Colonic mucosa (tissue), 4 donors: Measurements from ENCODE around the gene MEDAG. TPM values are rescaled to one million over a fixed set of nuclear protein-coding genes. Genes with fewer than 3 reads are reported as not detected.

Experiments
- DNase-seq: peaks from one replicate; pipeline ENCODE4 v3.0.0-alpha.2; 2020
- H3K27ac ChIP-seq: fragments of 200-600 bp; one replicate; pipeline ENCODE4 v1.8.0; 2021
- H3K27me3 ChIP-seq: fragments of 200-600 bp; one replicate; pipeline ENCODE4 v1.8.0; 2021
- H3K36me3 ChIP-seq: fragments of 200-600 bp; one replicate; pipeline ENCODE4 v1.8.0; 2021
- H3K4me1 ChIP-seq: fragments of 200-600 bp; one replicate; pipeline ENCODE4 v1.8.0; 2021; ENCODE audit warnings: mild to moderate bottlenecking
- H3K4me3 ChIP-seq: fragments of 200-600 bp; one replicate; pipeline ENCODE4 v1.8.0; 2021
- H3K9ac ChIP-seq, 2 donors: one replicate each; pipeline ENCODE4 v1.7.0; 2013; ENCODE audit warnings: control low read depth in 2 of 2, low read depth in 2 of 2, low read length in 2 of 2
- H3K9me3 ChIP-seq: fragments of 200-600 bp; one replicate; pipeline ENCODE4 v1.8.0; 2021
- intact Hi-C: fragments of 100-400 bp; cut with DNase I; formaldehyde crosslinking; loops from one replicate; pipeline ENCODE4 v1.14.1; 2022
- total RNA-seq, 2 donors: library from RNA; stranded (reverse); fragmentation: NEBNext Ultra II Directional in 1 of 2; extraction: Animal tissue kit (Norgen Biotek cat#: 25700) in 1 of 2; gene quantifications; one replicate each; pipeline ENCODE4 v1.2.1, GENCODE V29; 2021
- TF ChIP-seq, protein P1 (sequence below): fragments of 200-600 bp; IDR thresholded peaks from one replicate; pipeline ENCODE4 v1.8.0; 2022; ENCODE audit warnings: antibody characterized with exemption, mild to moderate bottlenecking
- donor health status: healthy.
- donor health status: DM: no; HTN: no; CAD: no.
- donor health status: DM: no; HTN: no; CAD: no.

MEDAG gene
- total RNA-seq, 2 donors from 2014 or later, result 0.62 to 2.6 TPM

DNA sequence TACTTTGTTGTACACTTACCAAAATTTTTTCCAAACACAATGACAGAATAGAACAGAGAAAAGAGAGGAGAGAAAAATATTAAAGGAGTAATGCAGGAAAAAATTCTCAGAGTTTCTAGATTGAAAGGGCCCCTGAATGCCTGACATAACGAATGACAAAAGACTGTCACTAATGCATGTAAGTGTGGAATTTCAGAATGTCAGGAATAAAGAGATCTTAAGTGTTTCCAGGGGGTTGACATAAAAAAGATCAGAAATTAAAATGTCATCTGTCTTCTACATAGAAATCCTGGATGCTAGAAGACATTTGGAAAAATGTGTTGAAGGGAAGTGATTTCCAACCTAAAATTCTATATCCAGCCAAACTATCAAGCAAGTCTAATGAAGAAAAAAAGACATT, 53.6 kb downstream of the MEDAG start:
- intact Hi-C loops, result no loop called here
- Histone ChIP-seq H3K9ac (no peak overlapping the region), H3K27me3 (no peaks in the 10 kb centered on the region), H3K9me3 (no peaks in the 10 kb centered on the region), H3K27ac (no peak overlapping the region), H3K4me1 (no peaks in the 10 kb centered on the region), H3K36me3 (no peaks in the 10 kb centered on the region), H3K4me3 (no peak overlapping the region)
- no peak for DNase-seq
- TF ChIP-seq, protein P1, sequence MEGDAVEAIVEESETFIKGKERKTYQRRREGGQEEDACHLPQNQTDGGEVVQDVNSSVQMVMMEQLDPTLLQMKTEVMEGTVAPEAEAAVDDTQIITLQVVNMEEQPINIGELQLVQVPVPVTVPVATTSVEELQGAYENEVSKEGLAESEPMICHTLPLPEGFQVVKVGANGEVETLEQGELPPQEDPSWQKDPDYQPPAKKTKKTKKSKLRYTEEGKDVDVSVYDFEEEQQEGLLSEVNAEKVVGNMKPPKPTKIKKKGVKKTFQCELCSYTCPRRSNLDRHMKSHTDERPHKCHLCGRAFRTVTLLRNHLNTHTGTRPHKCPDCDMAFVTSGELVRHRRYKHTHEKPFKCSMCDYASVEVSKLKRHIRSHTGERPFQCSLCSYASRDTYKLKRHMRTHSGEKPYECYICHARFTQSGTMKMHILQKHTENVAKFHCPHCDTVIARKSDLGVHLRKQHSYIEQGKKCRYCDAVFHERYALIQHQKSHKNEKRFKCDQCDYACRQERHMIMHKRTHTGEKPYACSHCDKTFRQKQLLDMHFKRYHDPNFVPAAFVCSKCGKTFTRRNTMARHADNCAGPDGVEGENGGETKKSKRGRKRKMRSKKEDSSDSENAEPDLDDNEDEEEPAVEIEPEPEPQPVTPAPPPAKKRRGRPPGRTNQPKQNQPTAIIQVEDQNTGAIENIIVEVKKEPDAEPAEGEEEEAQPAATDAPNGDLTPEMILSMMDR, result no peak

DNA sequence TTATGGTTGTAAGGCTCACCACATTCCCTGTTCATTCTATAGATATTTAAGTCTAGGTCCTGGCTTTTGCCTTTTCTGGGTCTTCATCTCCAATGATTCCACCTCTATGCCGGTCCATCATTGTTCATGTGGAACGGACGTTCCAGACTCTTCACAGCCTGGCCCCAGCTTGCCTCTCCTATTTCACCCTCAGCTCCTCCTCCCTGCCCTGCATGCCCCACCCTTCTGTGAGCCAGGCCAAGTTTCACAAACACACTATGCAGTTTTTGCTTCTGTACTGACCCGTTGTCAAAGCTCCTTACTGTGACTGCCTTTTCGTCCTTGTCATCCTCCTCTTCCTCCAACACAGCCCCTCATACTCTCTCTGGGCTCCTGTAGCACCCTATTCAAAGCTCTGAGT, 57.7 kb downstream of the MEDAG start:
- no peaks in the 10 kb centered on the region for H3K9me3 ChIP-seq
- no peaks in the 10 kb centered on the region for H3K36me3 ChIP-seq
- H3K9ac ChIP-seq, result no peak overlapping the region
- intact Hi-C loops, result no loop called here
- H3K27ac ChIP-seq, result no peak overlapping the region
- DNase-seq, result peak; percentile 22
- H3K4me1 ChIP-seq, result no peaks in the 10 kb centered on the region
- no peaks in the 10 kb centered on the region for H3K27me3 ChIP-seq
- H3K4me3 ChIP-seq, result no peak overlapping the region
- TF ChIP-seq, protein P1, result no peak

DNA sequence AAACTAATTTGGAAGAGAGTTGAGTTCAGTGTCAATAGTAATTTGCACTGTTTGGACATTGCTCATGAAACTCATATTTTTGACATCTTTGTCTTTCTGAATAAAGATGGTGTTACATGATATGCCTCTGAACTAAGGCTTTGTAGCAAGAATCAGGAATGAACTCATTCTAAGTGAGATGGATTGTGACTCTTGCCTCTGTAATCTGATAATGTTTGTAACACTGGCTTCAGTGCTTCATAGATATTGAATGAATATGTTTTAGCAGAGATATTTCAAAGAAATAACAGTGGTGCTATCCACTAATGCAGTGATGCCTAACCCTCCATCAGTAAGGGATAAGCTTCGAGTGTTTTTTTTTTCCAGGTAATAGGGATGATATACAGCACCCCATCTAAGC, 59.3 kb downstream of the MEDAG start:
- no peak for DNase-seq
- intact Hi-C loops, result no loop called here
- TF ChIP-seq, protein P1, result no peak
- no peaks in the 10 kb centered on the region for H3K27me3 ChIP-seq
- no peak overlapping the region for H3K9ac ChIP-seq
- H3K36me3 ChIP-seq, result no peaks in the 10 kb centered on the region
- no peaks in the 10 kb centered on the region for H3K9me3 ChIP-seq
- no peak overlapping the region for H3K27ac ChIP-seq
- H3K4me1 ChIP-seq, result no peaks in the 10 kb centered on the region
- H3K4me3 ChIP-seq, result no peak overlapping the region

DNA sequence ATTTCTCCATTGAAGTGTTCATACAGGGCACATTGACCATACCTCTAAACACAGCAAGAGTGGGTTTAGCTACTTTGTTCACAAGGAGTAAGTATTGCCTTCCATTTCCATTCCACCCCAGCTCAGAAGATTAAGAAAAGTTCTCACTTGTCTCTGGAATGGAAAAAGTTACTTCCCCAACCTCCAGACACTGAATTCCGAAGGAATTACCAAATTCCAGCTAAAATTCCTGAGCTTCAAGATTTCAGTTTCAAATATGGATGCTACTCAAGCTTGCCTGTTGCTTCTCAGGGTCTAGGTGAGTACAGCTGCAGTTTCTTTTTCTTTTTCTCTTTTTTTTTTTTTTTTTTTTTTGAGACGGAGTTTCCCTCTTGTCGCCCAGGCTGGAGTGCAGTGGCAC, 60.0 kb downstream of the MEDAG start:
- TF ChIP-seq, protein P1, result no peak
- Histone ChIP-seq H3K27ac (no peak overlapping the region), H3K9ac (no peak overlapping the region), H3K4me1 (no peaks in the 10 kb centered on the region), H3K36me3 (no peaks in the 10 kb centered on the region), H3K9me3 (no peaks in the 10 kb centered on the region), H3K4me3 (no peak overlapping the region), H3K27me3 (no peaks in the 10 kb centered on the region)
- no peak for DNase-seq
- intact Hi-C loops, result no loop called here

DNA sequence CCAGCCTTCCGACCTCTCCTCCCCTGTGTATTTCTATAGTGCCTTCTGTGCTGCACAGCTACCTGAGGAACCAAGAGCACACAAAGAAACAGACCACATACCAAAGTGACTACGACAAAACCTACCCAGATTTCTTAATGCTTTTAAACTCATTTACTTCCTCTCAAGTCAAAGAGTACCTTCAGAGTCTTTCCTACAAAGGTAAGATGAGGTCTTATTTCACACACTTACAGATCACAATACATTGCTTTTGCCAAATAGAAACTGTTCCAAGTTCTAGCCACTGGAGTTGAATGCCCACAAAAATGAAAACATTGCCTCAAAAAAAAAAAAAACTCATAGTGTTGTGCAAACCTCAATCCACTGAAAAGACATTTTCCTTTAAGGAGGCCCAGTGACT, 62.8 kb downstream of the MEDAG start:
- H3K9me3 ChIP-seq, result no peaks in the 10 kb centered on the region
- no peak overlapping the region for H3K9ac ChIP-seq
- H3K4me1 ChIP-seq, result no peaks in the 10 kb centered on the region
- no peak for DNase-seq
- no peak overlapping the region for H3K4me3 ChIP-seq
- no peaks in the 10 kb centered on the region for H3K27me3 ChIP-seq
- intact Hi-C loops, result no loop called here
- TF ChIP-seq, protein P1, result no peak
- no peak overlapping the region for H3K27ac ChIP-seq
- H3K36me3 ChIP-seq, result no peaks in the 10 kb centered on the region

DNA sequence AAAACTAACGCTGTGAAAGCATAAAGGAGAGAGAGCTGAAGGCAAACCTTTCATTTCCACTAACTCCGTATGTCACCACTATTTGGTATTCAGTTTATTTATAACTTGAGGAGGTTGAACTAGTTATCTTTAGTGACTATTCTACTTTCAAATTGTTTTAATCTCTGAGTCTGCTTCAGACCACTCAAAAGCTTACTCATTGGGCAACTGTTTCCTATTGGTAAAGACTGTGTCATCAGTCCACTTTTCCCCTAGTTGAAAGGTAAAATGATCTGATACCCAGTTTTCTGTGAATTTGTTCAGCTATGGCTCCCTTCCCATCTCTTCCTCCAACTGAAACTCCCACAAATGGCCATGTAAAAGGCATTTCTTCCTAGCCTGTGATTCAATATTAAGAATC, 65.5 kb downstream of the MEDAG start:
- DNase-seq, result no peak
- H3K36me3 ChIP-seq, result no peaks in the 10 kb centered on the region
- no peaks in the 10 kb centered on the region for H3K4me1 ChIP-seq
- H3K9ac ChIP-seq, result no peak overlapping the region
- no peaks in the 10 kb centered on the region for H3K9me3 ChIP-seq
- intact Hi-C loops, result no loop called here
- TF ChIP-seq, protein P1, result no peak
- no peak overlapping the region for H3K4me3 ChIP-seq
- H3K27me3 ChIP-seq, result no peaks in the 10 kb centered on the region
- H3K27ac ChIP-seq, result no peak overlapping the region
